Kidney glomerular epithelial cell (primary cell): ENCODE results near the gene LDLRAD4.

ENCODE experiments used
- DNase-seq: peaks from one replicate; lab custom pipeline; 2025; lab: John Stamatoyannopoulos, UW

LDLRAD4 gene

DNA sequence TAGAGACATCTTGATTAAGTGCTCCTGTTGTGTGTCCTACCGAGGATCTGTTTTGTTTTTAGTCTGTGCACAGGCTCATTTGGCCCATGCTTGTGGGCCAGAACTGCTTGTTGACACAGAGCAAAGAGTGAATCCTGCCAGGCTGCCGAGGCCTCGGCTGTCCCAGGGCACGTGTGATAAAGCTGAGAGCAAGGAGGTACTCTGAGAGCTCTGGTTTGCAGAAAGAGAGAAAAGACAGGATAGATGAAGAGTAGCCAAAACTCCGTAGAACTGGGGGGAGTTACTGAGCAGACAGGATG, 332.7 kb downstream of the LDLRAD4 start:
- DNase-seq: no peak

DNA sequence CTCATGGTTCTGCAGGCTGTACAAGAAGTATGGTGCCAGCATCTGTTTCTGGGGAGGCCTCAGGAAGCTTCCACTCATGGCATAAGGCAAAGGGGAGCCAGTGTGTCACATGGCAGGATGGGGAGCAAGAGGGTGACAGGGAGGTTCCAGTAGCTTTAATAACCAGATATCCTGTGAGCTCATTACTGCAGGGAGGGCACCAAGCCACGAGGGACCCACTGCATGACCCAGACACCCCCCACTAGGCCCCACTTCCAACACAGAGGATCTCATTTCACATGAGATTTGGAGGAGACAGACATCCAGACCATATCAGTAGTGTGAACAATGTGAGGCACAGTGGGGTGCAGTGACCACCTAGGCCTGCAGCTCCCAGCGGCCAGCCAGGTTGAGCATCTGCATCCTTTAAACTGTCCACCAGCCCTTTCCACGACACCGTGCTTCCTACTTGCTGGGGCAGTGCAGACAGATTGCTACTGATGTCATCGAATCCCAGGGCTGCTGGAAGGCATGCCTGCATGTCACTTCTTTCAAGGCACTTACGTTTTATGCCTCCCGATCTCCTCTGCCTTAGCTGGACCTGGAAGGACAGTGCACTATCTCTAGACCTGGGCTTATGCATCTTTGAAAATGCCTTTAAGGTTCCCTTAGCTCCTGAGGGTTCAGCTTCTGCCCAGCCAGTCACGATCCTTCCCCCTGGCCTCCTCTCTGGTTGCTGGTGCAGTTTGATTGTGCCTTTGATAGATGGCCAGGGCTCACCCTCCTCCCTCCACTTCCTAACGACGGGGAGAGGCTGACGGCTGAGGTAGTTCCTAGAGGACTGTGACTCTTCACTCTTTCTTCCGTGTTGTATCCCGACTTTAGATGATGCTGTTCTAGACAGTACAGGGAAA, 333.5 kb downstream of the LDLRAD4 start:
- DNase-seq: no peak

DNA sequence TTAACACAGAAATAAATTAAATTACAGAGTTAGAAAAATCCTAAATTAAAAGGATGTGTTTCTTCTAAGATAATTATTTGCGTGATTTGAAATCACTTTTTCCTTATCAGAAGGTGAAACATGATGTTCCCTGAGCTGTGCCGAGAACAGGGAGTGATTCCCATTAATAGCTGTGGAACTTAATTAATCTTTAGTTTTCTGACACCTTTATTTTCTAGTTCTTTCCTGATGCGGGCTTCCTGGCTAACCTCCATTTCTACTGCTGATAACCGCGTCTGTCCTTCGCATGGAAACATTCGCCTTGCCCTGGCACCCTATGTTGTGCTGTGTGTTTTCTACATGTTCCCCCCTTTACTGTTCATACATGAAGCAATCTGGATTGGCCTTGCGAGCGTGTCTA, 334.9 kb downstream of the LDLRAD4 start:
- no peak for DNase-seq

DNA sequence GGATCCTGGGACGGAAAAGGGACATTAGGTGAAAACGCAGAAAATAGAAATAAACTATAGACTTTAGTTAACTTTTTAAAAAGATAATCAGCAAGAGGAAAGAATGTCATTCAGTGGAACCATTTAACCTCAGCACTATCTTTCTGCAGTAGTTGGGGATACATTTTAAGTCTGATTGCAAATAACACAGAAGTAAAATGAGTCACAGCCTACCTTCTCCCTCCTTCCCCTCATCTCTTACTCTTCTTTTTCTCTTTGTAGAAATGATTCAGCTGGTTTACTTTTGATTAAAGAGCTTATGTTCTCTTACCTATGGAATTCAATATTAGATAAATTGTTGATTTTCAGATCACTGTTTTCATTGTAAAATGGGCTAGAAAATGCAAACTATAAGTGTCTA, 336.6 kb downstream of the LDLRAD4 start:
- no peak for DNase-seq

GRCh38 chr18:13555865-13556264, 337.3 kb downstream of the LDLRAD4 start:
- no peak for DNase-seq

DNA sequence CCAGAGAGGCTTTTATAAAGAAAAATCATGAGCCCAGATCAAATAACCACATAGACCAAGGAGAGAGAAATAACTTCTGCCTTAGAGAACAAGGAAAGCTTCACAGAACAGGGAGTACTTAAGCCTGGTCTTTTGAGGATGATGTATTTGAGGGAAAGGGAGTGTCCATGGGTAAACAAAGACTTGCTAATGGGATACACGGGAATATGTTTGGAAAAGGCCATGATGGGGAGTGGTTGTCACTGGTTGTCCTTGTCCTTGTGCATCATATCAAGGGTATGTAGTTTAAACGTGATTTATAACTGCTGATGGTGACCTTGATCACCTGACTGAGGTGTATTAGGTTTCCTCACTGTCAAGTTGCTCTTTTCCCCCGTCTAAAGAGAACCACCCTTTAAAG, 337.9 kb downstream of the LDLRAD4 start:
- DNase-seq: no peak

DNA sequence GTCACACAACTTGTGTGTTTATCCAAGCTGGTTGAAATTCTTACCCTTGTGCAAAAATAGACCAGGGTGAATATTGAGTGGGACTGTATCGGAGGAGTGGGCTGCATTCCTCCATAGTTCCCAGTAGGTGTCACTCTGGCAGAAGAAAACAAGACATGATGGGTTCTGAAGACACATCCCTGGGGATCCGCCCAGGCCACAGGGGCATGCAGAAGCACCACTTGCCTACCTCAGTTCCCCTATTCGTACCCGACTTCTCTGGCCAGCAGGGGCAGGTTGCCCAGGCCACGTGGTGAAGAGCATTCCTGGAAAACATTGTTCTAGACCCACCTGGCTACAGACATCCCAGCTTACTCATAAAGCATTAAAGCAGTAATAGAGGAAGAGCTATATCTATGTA, 339.6 kb downstream of the LDLRAD4 start:
- peak; percentile 21 for DNase-seq

- no peak for DNase-seq
Measured at GRCh38 chr18:13558790-13559189, 340.2 kb downstream of the LDLRAD4 start.

GRCh38 chr18:13559754-13560153, 341.2 kb downstream of the LDLRAD4 start:
- no peak for DNase-seq

GRCh38 chr18:13560306-13560705, 341.7 kb downstream of the LDLRAD4 start:
- DNase-seq: no peak

- DNase-seq: no peak
Measured at GRCh38 chr18:13562494-13563029, 344.0 kb downstream of the LDLRAD4 start.

DNA sequence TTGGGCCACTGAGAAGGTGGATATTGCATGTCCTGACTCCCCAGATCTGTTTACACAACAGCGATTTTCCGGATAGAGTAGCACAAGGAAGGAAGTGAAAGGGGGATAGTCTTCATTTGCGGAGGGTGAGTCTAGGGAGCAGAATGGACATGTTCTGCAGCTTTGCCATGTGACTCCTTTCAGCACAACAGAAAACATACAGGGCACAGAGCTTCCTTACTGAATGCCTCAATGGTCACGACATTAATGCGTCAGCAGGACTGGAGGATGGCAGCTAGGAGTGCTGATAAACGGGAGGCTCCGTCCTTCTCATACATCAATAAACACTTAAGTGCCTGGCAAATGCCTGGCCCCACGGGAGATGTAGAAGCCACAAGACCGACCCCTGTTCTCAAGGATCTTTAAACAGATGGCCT, 344.8 kb downstream of the LDLRAD4 start:
- DNase-seq: no peak

GRCh38 chr18:13564579-13564978, 346.0 kb downstream of the LDLRAD4 start:
- DNase-seq: no peak

GRCh38 chr18:13565228-13565627, 346.7 kb downstream of the LDLRAD4 start:
- no peak for DNase-seq

GRCh38 chr18:13566941-13567746, 348.6 kb downstream of the LDLRAD4 start:
- DNase-seq: no peak

DNA sequence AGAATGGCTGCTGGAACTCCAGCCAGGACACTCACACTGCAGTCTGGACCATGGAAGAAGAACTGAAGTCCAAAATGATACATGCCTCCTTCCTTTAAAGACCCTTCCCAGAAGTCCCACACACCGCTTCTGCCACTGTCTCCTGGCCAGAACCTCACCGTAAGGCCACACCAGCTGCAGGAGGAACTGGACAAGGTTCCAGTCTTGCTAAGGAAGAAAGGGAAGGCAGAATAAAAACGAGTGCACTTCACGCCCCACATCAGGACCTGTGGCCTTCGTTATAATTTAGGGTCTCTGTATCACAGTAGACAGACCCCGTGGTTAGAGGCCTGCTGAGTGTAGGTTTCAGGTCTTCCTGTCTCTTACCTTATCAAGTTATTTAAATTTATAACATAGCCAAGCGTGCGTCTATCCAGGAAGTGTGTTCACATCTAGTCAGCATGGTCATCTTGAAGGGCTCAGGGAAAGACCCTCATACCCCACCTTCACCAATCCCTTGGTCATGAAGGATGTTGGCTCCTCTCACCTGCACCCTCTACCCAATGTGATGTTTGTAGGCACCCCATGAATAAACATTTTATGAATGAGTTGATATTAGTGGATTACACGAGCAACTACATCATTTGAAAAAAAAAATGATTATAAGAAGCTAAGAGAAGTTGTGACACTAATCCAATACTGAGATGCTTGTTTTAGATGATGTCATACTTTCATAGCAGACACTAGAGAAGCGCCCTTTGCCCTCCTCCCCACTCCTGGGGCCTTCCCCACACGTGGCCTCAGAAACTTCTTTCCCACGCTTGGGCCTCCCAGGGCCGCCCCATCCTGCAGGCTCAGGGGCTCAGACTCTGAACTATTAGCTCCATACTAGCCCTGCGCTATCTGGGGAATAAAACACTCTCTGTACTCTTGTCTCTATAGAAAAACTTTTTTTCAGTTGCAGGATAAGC, 350.2 kb downstream of the LDLRAD4 start:
- DNase-seq: no peak

- DNase-seq: no peak
Measured at GRCh38 chr18:13570216-13570615, 351.7 kb downstream of the LDLRAD4 start.

- no peak for DNase-seq
Measured at GRCh38 chr18:13570856-13571495, 352.4 kb downstream of the LDLRAD4 start.

DNA sequence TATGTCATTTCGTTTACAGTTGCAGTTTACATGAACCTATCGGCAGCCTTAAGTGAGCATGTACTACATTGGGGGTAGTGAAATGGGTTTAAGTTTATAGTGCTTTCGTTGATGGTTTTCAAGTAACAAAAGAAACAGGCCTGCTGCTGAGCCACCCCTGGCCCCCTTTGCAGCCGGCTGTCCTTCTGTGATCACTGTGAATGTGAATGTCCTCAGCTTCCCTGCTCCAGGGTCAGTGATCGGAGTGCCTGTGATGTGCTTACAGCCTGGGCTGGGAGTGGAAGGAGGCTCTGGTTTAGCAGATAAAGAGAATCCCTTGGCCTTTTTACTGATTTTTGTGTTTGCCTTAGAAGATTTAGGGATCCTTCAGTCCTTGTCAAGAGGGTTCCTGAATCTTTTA, 353.6 kb downstream of the LDLRAD4 start:
- DNase-seq: no peak

DNA sequence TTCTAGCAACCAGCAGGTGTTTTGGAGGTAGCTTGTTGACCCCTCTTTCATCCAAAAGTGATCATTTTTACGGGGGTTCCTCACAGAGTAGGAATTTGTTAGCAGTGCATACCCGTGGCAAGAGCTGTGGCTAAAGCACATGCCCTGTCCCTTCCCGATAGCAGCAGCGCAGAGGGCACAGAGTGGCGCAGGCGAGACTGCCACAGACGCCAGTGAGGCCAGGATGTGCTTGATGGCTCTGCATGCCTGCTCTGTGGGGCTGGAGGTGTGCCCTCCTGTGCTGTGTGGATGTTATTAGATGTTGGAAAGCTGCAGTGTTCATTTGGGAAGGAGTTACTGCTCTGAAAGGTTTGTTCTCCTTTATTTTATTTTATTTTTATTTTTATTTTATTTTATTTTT, 354.2 kb downstream of the LDLRAD4 start:
- DNase-seq: no peak

GRCh38 chr18:13573750-13574149, 355.2 kb downstream of the LDLRAD4 start:
- no peak for DNase-seq
